T1000 (cell line): Measurements from ENCODE around the gene MORC4.

Experiments used
- DNase-seq: peaks from one replicate; lab custom pipeline; 2025; ENCODE audit warnings: mixed read lengths; lab: John Stamatoyannopoulos, UW

MORC4 gene

DNA sequence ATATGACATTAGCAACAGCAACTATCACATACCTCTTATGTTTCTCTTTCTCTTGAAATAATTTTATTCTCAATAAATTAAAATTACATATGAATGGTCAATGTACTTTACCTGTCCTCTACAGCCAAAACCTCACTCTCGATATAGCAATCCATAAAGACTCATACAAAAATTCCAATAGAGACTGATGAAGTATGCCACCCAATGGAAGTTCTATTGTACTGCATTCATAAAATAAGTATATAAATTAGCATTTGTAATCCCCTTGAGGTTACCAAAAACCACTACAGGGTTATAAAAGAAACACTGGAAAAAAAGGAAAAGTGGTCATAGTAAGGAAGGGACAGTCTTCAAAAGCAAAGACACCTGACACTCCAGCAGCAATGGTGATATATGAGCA, 47.0 kb downstream of the MORC4 start:
- no peak for DNase-seq

GRCh38 chrX:106952538-106952937, 47.5 kb downstream of the MORC4 start:
- DNase-seq, result no peak

GRCh38 chrX:106952089-106952488, 47.9 kb downstream of the MORC4 start:
- no peak for DNase-seq

GRCh38 chrX:106951230-106951629, 48.8 kb downstream of the MORC4 start:
- DNase-seq, result no peak

GRCh38 chrX:106950381-106950780, 49.6 kb downstream of the MORC4 start:
- no peak for DNase-seq

DNA sequence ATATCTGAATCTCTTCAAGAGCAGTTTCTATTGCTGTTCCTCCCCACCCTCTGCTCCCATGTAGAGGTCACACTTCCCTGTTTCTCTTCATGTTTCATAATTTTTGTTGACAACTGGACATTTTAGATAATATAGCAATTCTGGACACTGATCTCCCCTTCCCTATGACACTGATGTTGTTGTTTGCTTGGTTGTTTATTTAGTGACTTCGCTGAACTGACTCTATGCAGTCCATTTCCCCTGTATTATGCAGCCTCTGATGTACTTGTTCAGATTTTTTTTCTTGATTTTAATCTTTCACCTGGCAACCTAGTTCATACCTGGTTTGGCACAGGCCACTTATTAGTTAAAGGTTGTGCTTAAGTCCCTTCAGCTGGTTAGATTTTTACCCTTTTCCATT, 50.6 kb downstream of the MORC4 start:
- DNase-seq, result no peak

DNA sequence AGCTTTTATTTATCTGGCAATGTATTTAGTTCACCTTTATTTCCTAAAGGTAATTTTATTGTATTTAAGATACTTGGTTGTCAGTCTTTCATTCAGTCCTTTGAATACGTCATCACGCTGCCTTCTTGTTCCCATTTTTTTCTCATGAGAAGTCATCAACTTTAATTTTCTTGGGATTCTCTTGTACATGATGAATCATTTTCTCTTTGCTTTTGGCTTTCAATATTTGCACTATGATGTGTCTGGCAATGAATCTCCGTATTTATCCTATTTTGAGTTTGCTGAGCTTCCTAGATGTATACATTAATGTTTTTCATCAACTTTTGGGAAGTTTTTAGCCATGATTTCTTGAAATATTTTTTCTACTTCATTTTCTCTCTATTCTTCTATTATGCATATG, 51.4 kb downstream of the MORC4 start:
- DNase-seq, result no peak

DNA sequence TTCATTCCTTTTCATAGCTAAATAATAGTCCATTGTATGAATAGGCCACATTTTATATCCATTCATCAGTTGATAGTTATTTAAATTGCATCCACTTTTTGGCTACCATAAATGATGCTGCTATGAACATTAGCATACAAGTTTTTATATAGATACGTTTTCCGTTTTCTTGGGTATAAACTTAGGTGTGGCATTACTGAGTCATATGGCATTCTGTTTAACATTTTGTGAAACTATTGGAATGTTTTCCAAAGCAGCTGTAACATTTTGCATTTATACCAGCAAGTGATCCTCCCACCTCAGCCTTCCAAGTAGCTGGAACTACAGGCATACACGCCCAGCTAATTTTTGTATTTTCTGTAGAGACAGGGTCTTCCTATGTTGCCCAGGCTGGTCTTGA, 53.5 kb downstream of the MORC4 start:
- no peak for DNase-seq

DNA sequence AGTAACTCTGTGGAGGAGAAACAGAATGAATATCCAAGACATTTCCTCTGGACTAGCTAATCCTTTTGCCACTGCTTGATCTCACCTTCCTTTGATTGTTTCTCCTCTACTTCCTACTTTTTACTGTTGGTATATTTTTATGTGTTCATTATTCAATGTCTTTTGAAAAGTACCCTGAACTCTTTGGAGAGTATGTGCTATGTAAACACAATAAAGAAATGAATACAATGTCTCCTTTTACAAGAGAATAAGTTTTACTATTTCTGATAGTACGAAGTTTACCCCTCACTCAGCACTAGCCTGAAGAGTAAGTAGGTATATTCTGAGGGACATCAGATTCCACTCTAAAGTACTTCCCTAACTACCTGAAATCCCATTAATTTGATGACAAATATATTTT, 59.9 kb downstream of the MORC4 start:
- no peak for DNase-seq

- no peak for DNase-seq
These were observed 60.4 kb downstream of the MORC4 start for GRCh38 chrX:106939566-106939965.

DNA sequence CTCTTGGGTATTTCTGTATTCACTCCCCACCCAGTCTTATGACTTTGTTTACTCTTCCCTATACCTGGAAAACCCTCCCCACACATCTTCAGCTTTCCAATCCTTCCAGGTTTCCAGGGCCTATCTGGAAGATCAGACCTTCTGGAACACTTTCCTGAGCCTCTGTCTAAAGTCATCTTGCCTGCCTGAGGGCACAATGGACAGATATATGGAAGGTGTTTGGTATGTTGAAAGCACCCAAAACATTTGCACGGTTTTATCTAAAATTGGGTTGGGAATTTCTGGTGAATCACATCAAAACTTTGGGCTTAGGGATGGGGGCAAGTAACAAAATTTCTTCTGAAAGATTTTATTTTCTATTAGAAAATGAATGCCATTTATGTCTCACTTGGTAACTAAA, 63.8 kb downstream of the MORC4 start:
- DNase-seq, result no peak

DNA sequence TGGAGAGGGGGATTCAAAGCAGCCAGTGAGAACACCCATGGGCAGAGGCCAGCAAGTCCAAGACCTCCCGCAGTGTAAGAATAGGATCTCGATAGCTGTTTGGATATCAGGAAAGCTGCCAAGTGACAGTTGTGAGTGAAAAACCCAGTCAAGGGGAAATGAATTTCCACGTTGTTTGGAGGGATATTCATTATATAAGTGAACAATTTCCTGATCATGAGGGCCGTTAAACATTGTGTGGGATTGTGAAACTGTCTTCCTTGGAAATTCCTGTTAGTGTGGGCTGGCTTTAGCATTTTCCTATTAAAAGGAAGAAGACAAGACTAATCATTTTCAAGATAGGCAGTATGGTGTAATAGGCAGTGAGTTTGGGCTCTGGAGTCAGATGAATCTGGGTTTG, 64.8 kb downstream of the MORC4 start:
- no peak for DNase-seq

DNA sequence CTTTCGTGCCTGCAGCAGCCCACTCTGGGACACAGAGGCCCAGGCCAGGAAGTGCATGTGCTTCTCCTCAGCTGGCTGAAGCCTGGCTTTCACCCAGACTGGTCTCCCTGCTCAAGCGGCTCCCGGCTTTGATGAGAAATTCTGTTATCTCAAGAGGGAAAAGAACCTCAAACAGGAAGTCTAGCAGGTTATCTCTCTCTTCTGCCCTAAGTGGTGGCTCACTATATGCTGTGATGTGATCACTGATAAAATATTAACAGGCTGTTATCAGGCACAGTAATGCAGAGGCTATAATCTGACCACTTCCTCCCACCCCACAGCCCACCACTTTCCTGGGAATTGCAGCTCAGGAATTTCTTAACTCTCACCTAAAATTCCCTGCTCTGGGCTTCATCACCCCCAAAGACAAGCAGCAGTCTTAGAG, 66.5 kb downstream of the MORC4 start:
- no peak for DNase-seq

- DNase-seq, result no peak
These were observed 67.0 kb downstream of the MORC4 start for GRCh38 chrX:106932960-106933537.

- no peak for DNase-seq
These were observed 67.5 kb downstream of the MORC4 start for GRCh38 chrX:106932492-106932923.

DNA sequence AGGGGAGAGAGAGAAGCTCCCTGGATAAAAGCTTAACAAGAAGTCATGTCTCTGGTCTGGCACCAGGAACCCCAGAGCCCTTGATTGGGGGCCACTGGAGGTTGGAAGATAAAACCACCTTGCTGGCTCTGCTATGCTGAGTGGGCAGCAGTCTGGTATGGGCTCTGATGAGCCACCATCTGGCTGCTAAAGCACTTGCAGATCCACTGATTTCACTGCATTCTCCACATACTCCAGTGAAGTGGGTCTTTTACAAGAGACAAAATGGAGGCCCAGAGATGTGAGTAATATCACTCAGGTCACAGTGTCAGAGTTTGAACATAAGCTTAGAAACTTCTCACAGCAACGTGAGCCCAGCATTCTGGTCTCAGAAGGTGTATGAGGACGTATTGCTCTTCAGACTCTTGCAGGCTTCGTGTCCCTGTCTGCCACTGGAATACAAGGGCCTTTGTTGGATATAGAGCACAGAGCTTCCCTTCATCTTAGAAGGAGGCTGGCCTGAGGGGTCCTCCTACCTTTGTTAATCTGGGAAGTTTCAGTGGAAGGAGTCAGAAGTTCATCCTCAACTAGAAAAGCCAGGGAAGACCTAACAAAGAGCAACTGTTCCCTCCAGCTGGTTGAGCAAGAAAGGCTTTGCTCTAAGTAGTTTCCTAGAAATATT, 68.1 kb downstream of the MORC4 start:
- DNase-seq, result no peak

- no peak for DNase-seq
These were observed 71.8 kb downstream of the MORC4 start for GRCh38 chrX:106928227-106928626.

GRCh38 chrX:106927700-106928099, 72.3 kb downstream of the MORC4 start:
- DNase-seq, result no peak

DNA sequence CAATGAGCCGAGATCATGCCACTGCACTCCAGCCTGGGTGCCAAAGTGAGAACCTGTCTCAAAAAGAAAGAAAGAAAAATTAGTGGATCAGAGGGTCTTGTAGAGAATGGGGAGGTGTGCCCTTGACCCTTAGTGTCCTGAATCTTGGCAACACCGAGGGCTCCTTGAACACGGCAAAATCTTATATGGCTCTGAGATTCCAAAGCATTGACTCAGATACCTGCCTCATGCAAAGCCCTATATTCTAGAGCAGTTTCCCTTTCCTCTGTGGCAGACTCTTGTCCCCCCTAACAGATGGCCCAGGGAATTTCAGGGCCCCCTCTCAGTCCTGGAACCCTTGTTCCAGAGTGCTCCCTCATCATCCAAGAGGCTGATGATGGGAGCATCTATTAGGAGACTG, 73.0 kb downstream of the MORC4 start:
- DNase-seq, result no peak

DNA sequence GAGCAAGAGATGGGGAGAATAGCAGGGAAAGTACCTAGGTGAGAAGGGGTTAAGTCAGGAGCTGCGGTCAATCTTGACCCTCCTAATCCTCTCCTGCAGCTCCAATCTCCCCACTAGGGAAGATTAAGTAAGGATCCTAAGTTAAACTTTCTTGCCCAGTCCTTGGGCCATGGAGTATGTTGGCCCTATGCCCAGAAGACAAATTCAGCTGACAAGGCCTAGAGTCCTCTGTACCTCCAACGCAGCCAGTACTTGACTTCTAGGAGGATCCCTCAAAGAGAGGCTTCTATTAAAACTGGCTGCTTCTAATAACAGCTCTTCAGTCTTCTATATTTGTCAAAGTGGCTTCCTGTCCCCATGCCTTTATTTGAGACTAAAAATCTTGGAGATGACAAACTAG, 78.4 kb downstream of the MORC4 start:
- no peak for DNase-seq

GRCh38 chrX:106919932-106920452, 80.0 kb downstream of the MORC4 start, which contains the start of gene CLDN2:
Gene CLDN2, plus strand, starts transcription at chrX:106920402. Its CDS starts 7,827 bp downstream, at chrX:106928229.
- DNase-seq, result no peak

DNA sequence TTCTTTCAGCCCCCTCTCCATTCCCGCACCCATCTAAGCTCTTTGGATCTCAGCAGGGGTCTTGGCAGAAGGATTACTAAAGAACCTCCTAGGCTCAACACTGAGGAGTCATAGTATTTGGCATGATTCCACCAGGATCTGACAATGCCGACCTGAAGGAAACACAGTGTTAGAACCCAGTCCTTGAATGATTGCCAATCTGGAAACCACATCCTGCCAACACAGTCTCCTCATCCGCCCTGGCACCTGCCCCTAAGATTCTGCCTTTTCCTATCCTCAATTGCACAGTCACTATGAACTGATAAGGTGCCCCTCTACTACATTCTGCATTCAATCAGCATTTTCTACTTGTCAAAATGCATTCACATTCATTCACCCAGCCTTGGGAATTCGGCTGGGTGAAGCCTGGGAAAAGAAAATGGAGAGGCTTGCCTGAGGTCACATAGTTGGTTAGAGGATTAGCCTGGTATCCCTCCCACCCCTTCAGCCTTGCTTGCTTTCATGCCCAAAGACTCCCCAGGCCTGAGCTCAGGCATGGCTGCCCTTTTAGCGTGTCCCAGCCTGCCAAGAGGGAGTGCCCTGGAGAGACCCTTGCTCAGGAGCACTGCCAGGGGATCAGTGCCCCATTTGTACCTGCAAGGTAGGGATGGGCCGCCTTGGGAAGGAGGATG, 82.0 kb downstream of the MORC4 start:
- DNase-seq, result no peak

DNA sequence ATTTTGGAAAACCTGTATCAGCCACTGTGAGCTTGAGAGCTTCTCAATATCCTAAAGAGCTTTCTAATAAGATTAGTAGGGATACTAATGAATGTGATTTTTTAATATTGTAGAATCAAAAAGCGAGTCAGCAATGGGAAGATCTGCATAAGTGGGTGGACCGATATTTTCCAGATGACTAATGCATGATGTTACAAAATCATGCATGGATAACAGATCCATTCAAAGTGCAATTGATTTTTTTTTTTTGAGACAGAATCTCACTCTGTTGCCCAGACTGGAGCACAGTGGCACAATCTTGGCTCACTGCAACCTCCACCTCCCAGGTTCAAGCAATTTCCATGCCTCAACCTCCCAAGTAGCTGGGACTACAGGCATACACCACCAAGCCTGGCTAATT, 87.1 kb downstream of the MORC4 start:
- DNase-seq, result no peak
